ENCODE measurements around the gene PHF1.

PHF1 gene

GRCh38 chr6:33415831-33416230 lies 5.0 kb downstream of the PHF1 start:
- TF ChIP-seq CTCF (IDR thresholded peaks at IDR 0.05): no peak
- H3K9me3 ChIP-seq: no peaks in the 10 kb centered on the region
- H3K27me3 ChIP-seq: peaks cover 11% of the 10 kb centered on the region
- H3K36me3 ChIP-seq: peaks cover 42% of the 10 kb centered on the region
- peaks cover 30 to 40% of the 10 kb centered on the region in 2 experiments for H3K4me1 ChIP-seq (ENCODE audit: control insufficient read depth in 1 of 2, insufficient read depth in 1 of 2, low read depth in 1 of 2, low read length in 1 of 2)
- no peak overlapping the region for H3K4me3 ChIP-seq (ENCODE audit: low read depth in 1 of 2, low read length in 1 of 2)
- peak overlapping the region; percentile 85 for H3K27ac ChIP-seq

- H3K4me3 ChIP-seq (ENCODE audit: low read depth in 1 of 2, low read length in 1 of 2): peak overlapping the region in 1 of 2 experiments; percentile 60
- H3K9me3 ChIP-seq: no peaks in the 10 kb centered on the region
- H3K27me3 ChIP-seq: peaks cover 18% of the 10 kb centered on the region
- H3K4me1 ChIP-seq (ENCODE audit: control insufficient read depth in 1 of 2, insufficient read depth in 1 of 2, low read depth in 1 of 2, low read length in 1 of 2): peaks cover 24 to 36% of the 10 kb centered on the region in 2 experiments
- peaks cover 42% of the 10 kb centered on the region for H3K36me3 ChIP-seq
- peak overlapping the region; percentile 85 for H3K27ac ChIP-seq
- TF ChIP-seq CTCF (IDR thresholded peaks at IDR 0.05): no peak
Measured at GRCh38 chr6:33416386-33417127, 5.7 kb downstream of the PHF1 start.

DNA sequence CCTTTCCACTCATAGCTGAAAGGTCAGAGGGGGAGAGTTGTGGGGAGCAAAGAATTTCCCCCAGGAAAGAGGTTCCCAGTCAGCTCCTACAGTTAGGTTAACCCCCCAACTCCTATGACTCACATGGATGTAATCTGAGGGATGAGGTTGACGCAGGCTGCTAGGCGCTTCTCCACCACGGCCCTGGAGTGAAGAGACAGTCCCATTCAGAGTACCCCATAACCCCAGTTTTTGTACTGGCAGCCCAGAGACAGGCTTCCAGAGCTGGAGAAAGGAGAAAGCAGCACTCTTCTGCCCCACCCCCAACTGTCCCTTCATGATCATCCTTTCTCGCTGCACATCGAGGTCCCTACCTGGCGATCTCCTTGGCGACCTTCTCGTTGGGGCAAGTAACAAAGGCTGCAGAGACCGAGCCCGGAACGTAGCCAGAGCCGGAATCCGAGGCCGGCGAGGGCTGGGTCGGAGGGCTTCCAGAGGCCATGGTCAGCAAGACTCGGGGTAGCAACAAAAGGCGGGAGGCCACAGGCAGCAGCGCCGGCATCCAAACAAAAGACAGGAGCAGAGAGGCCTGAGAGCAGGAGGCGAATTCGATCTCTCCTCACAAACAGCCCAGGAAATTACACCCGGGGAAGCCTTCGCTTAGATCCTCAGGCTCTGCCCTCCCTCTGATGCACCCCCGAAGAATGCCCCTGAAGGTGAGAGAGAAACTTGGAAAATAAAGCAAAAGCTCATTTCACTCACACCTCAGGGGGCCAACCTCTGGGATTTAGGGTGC lies 6.5 kb downstream of the PHF1 start:
- H3K4me3 ChIP-seq (ENCODE audit: low read depth in 1 of 2, low read length in 1 of 2): peak overlapping the region; percentile 60 to 83
- H3K36me3 ChIP-seq: peaks cover 39% of the 10 kb centered on the region
- peak overlapping the region; percentile 85 for H3K27ac ChIP-seq
- TF ChIP-seq CTCF (IDR thresholded peaks at IDR 0.05): no peak
- peaks cover 20 to 29% of the 10 kb centered on the region in 2 experiments for H3K4me1 ChIP-seq (ENCODE audit: control insufficient read depth in 1 of 2, insufficient read depth in 1 of 2, low read depth in 1 of 2, low read length in 1 of 2)
- H3K9me3 ChIP-seq: no peaks in the 10 kb centered on the region
- H3K27me3 ChIP-seq: peaks cover 26% of the 10 kb centered on the region

- Histone ChIP-seq H3K4me3 (ENCODE audit: low read depth in 1 of 2, low read length in 1 of 2) (peak within 1 kb of the TSS; percentile 60 to 83), H3K4me1 (ENCODE audit: control insufficient read depth in 1 of 2, insufficient read depth in 1 of 2, low read depth in 1 of 2, low read length in 1 of 2) (peaks cover 20 to 23% of the 10 kb centered on the region in 2 experiments), H3K9me3 (no peaks in the 10 kb centered on the region), H3K27ac (peak within 1 kb of the TSS; percentile 85), H3K27me3 (peaks cover 30% of the 10 kb centered on the region), H3K36me3 (peaks cover 31% of the 10 kb centered on the region)
- peak; percentile 47 for TF ChIP-seq CTCF (IDR thresholded peaks at IDR 0.05)
Measured at GRCh38 chr6:33417903-33418689, 7.3 kb downstream of the PHF1 start, which contains the start of gene CUTA. Gene CUTA (minus strand): TSS chr6:33418107. CDS start chr6:33418000, 107 bp downstream.

DNA sequence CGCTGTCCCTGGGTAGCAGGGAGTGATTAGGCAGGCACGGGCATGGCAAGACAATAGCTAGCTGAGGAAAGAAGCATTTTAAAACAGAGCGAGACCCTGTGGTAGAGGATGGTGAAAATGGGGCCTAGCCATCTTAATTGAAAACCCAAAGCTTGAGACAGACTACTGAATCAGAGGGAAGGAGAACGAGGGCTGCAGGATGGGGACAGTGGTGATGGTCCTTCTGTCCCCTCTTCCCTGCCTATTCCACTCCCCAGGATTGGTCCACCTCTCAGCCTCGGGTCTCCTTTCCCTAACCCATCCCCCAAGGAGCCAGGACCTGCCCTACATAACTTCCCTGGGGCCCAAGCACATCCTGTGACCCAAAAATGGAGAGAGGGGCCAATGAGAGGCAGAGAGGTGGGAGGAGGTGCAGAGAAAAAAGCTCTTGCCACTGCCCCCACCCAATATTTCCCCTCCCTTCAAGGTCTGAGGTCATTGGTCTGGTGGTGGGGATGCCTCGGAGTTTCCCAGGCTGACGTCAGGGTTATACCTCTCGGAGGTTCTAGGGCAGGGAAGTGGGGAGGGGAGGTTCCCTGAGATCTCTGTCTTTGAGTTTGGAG lies 8.0 kb downstream of the PHF1 start:
- Histone ChIP-seq H3K9me3 (no peaks in the 10 kb centered on the region), H3K27me3 (peaks cover 37% of the 10 kb centered on the region), H3K27ac (peak overlapping the region; percentile 85), H3K36me3 (peaks cover 24% of the 10 kb centered on the region), H3K4me3 (ENCODE audit: low read depth in 1 of 2, low read length in 1 of 2) (peak overlapping the region; percentile 60 to 83), H3K4me1 (ENCODE audit: control insufficient read depth in 1 of 2, insufficient read depth in 1 of 2, low read depth in 1 of 2, low read length in 1 of 2) (peaks cover 20 to 23% of the 10 kb centered on the region in 2 experiments)
- no peak for TF ChIP-seq CTCF (IDR thresholded peaks at IDR 0.05)

All from neutrophil (primary cell).